ENCODE measurements around the gene TDRD10.

- no peak for TF ChIP-seq CTCF (conservative IDR thresholded peaks at IDR 0.05)
- TF ChIP-seq ZFX (IDR thresholded peaks at IDR 0.05): no peak
These were observed 24.0 kb upstream of the TDRD10 start for GRCh38 chr1:154478013-154478412.

Data from C4-2B (cell line).